H1 (cell line): Measurements from ENCODE around the gene GNG8. TPM values are rescaled to one million over a fixed set of nuclear protein-coding genes. Genes with fewer than 3 reads are reported as not detected.

Experiments
- BACH1 ChIP-seq: IDR thresholded peaks from 2 replicates; pipeline ENCODE4 v1.6.1; 2012; ENCODE audit warnings: low read length, improper control_type of control experiment
- EZH2 ChIP-seq: fragments of 200-600 bp; sonication (generic); IDR thresholded peaks from 2 replicates; pipeline ENCODE4 v1.7.1; 2012; ENCODE audit warnings: low read depth, mild to moderate bottlenecking, moderate library complexity, low read length, inconsistent platforms; ENCODE audit not compliant: severe bottlenecking
- JUN ChIP-seq: IDR thresholded peaks from 2 replicates; pipeline ENCODE4 v1.6.1; 2011; ENCODE audit warnings: low read depth, mild to moderate bottlenecking, improper control_type of control experiment, low read length
- PHF8 ChIP-seq: fragments of 200-600 bp; sonication (generic); conservative IDR thresholded peaks from 2 replicates; pipeline ENCODE4 v1.7.1; 2012; ENCODE audit warnings: low read depth, mild to moderate bottlenecking, inconsistent platforms, low read length, moderate library complexity
- POLR2A ChIP-seq, 2 experiments: IDR thresholded peaks; 1 replicate in 1 of 2; 2 replicates in 1 of 2; pipeline ENCODE4 v1.6.1; 2011; ENCODE audit warnings: low read depth in 2 of 2, low read length in 2 of 2, mild to moderate bottlenecking in 2 of 2; ENCODE audit errors: control extremely low read depth in 1 of 2
- RAD21 ChIP-seq, 2 experiments: IDR thresholded peaks in 1 of 2; conservative IDR thresholded peaks in 1 of 2; 2 replicates each; pipeline ENCODE4 v1.6.1; 2011; ENCODE audit warnings: low read depth in 2 of 2, low read length in 2 of 2, improper control_type of control experiment in 1 of 2, inconsistent platforms in 1 of 2, mild to moderate bottlenecking in 1 of 2, moderate library complexity in 1 of 2
- SIN3A ChIP-seq, 2 experiments: IDR thresholded peaks in 1 of 2; conservative IDR thresholded peaks in 1 of 2; 2 replicates each; pipeline ENCODE4 v1.6.1; 2011 to 2012; ENCODE audit warnings: low read length in 2 of 2, improper control_type of control experiment in 1 of 2, low read depth in 1 of 2, mild to moderate bottlenecking in 1 of 2
- TAF7 ChIP-seq: optimal IDR thresholded peaks from 2 replicates; pipeline ENCODE3; 2011; ENCODE audit warnings: low read depth, mild to moderate bottlenecking, inconsistent platforms, low read length, moderate library complexity, borderline replicate concordance
- TCF12 ChIP-seq: IDR thresholded peaks from 2 replicates; pipeline ENCODE4 v1.6.1; 2011; ENCODE audit warnings: low read depth, mild to moderate bottlenecking, low read length
- polyA plus RNA-seq, 7 experiments: library from polyadenylated mRNA; depleted of rRNA in 3 of 7; stranded (reverse) in 5 of 7; unstranded in 2 of 7; fragments of >200 nt in 5 of 7; fragments of 200-250 nt in 2 of 7; gene quantifications; 1 replicate in 5 of 7; 2 replicates in 1 of 7; 4 replicates in 1 of 7; pipeline versions ENCODE4 v1.2.1 to v1.2.3, GENCODE V29; 2011 to 2013; ENCODE audit warnings: missing spikeins in 2 of 7, mixed read lengths in 2 of 7
- total RNA-seq: library from RNA; stranded (reverse); fragmentation: NEBNext Ultra II Directional; extraction: Animal tissue kit (Norgen Biotek cat#: 25700); gene quantifications from 2 replicates; pipeline ENCODE4 v1.2.1, GENCODE V29; 2021

Gene GNG8
- total and polyA plus RNA-seq, 2 of the 8 experiments (the other 6 are each of a cell fraction or from before 2014, with no cell fraction given) = not detected

GRCh38 chr19:46609511-46610412, 26.2 kb downstream of the GNG8 start (continued):
- TF ChIP-seq TCF12 (no peak), BACH1 (no peak), POLR2A (IDR thresholded peaks at IDR 0.05; ENCODE audit: control extremely low read depth in 1 of 2, low read depth in 2 of 2, low read length in 2 of 2) (no peak), JUN (no peak), RAD21 (IDR thresholded peaks at IDR 0.05 in 1 of 2, conservative IDR thresholded peaks at IDR 0.05 in 1 of 2; ENCODE audit: low read depth in 2 of 2, low read length in 2 of 2) (no peak), SIN3A (conservative IDR thresholded peaks at IDR 0.05 in 1 of 2, IDR thresholded peaks at IDR 0.05 in 1 of 2; ENCODE audit: low read depth in 1 of 2, low read length in 2 of 2) (no peak), TAF7 (no peak), PHF8 (no peak), EZH2 (no peak)
